ENCODE results near the gene DGCR6L.
"Not testable (repeated sequence)": the region's sequence is repeated elsewhere in the genome, so short reads cannot be mapped to it uniquely, and the experiment has no call there.

Gene DGCR6L

DNA sequence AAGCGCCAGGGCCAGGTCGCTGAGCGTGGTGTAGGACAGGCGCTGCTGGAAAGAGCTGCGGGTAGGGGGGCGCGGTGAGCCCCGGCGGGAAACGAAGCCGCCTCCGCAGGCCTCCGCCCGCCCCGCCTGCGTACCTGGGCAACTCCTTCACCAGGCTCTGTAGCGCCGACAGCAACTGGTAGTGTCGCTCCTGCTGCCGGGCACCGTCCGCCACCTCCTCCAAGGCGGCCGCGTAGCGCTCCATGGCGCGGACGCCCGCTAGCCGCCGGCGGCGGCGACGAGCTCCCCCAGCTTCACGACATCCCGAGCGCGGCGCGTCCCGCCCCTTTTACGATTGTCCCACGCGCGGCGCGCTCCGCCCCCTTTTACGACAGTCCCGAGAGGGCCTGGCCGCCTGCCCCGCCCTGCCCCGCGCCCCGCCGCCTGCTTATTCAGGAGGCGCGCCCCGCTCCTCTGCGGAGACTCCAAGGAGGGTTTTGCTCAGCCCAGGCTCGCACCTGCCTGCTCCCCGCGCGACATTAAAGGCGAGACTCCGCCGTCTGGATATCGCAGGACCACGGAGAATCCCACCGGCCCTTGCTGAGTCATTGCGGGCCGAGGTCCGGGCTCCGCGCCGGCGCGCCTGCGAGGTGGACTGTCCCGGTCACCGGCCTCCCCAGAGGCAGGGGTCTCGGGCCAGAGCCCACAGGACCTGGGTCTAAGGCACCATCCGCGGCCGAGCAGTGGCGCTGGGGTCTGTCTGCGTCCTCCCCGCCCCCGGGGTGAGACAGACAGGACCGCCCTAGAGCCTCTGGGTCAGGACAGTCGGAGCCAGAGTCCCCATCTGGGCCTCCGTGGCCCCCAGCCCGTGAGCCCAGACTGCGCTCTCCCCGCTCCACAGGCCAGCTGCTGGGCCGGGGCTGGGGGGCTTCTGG lies at the start of gene DGCR6L:
TSS of gene DGCR6L (minus strand) at position 316 of the 914 bp plus-strand sequence. CDS start at position 244, 72 bp downstream.
- peak; percentile 87 to 91 for ATAC-seq (replicated peaks)
- Mint-ChIP-seq H3K4me3 (peak within 1 kb of the TSS; percentile 96 to 98), H3K9me3 (no peaks in the 10 kb centered on the region), H3K27me3 (no peaks in the 10 kb centered on the region), H3K4me1 (peaks cover 23 to 47% of the 10 kb centered on the region in 2 donors), H3K27ac (peak within 1 kb of the TSS; percentile 94), H3K36me3 (no peaks in the 10 kb centered on the region)
- DNase-seq = peak; percentile 94

DNA sequence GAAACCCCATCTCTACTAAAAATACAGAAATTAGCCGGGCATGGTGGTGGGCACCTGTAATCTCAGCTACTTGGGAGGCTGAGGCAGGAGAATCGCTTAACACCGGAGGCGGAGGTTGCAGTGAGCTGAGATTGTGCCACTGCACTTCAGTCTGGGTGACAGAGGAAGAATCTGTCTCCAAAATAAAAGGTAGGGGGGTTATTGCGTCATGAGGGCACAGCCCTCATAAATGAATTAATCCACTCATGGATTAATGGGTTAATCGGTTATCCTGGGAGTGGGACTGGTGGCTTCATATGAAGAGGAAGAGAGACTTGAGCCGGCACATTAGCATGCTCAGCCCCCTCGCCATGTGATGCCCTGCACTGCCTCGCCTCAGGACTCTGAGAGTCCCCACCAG lies 49.0 kb upstream of the DGCR6L start:
- DNase-seq; H3K27ac Mint-ChIP-seq; H3K36me3 Mint-ChIP-seq; H3K9me3 Mint-ChIP-seq; ATAC-seq (replicated peaks); H3K4me3 Mint-ChIP-seq; H3K4me1 Mint-ChIP-seq; H3K27me3 Mint-ChIP-seq: not testable (repeated sequence)

DNA sequence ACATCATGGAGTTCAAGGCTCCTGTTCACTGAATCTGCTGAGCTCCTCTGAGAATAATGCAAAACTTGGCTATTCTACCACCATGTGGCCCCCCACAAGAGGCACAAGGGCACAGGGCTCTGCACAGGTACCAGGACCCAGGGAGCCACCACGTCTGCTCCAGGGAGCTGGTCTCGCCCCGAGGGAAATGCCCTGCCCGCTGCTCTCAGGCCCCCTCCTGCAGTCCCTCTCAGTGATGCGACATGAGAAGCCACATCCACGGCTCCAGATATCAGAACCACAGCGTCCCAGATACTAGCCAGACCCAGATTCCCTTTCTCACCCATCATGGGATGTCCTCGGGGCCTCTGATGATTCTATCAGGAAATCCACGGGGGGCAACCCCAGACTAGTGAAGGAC lies 47.0 kb upstream of the DGCR6L start:
- H3K9me3 Mint-ChIP-seq; H3K4me1 Mint-ChIP-seq; ATAC-seq (replicated peaks); H3K27ac Mint-ChIP-seq; H3K36me3 Mint-ChIP-seq; H3K27me3 Mint-ChIP-seq; H3K4me3 Mint-ChIP-seq; DNase-seq: not testable (repeated sequence)

DNA sequence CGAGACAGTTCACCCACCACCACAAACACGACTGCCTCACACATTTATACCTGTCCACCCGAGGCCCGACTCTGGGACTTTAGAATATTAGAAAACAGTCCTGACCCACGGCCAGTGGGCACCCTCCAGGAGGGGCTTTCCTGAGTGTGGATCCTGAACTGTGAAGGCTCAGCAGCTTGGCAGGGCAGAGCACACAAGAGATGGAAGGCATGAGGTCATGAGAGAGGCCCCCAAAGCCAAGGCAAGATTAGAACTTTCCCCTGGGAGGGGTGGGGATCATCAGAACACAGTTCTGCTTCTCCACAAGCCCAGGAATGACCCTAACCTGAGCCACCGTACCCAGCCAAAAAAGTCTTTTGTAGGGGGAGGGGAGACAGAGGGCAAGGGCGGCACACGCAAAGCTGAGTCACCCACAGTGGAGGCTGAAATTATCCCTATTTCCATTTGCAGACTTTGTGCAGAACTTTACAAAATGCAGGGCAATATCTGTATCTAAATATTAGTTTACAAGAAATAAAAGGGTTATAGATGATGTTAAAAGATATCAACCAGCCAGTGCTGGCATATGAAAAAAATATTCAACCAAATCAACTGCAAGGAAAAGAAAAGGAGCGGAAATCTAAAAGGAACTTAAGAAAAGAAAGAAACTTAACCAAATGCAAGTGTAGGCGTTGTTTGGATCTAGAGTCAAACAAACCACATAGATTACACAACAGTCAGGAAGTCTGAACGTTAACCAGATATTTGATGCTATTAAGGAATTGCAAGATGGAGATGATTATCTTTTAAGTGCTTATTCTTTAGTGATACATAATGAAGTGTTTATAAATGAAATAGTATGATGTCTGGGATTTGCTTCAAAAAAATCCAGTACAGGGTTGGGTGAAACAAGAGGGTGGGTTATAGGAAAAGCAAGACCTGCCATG lies 44.7 kb upstream of the DGCR6L start:
- DNase-seq; H3K9me3 Mint-ChIP-seq; H3K4me1 Mint-ChIP-seq; ATAC-seq (replicated peaks); H3K36me3 Mint-ChIP-seq; H3K27ac Mint-ChIP-seq; H3K4me3 Mint-ChIP-seq; H3K27me3 Mint-ChIP-seq: not testable (repeated sequence)

DNA sequence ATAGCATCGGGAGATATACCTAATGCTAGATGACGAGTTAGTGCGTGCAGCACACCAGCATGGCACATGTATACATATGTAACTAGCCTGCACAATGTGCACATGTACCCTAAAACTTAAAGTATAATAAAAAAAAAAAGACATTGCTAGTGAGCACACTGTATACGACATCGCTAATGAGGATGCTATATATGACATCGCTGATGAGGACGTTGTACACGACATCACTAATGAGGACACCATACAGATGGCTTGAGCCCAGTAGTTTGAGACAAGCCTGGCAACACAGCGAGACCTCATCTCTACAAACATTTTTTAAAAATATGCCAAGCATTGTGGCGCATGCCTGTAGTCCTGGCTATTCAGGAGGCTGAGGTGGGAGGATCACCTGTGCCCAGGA lies 42.5 kb upstream of the DGCR6L start:
- not testable (repeated sequence) for H3K27ac Mint-ChIP-seq, H3K9me3 Mint-ChIP-seq

DNA sequence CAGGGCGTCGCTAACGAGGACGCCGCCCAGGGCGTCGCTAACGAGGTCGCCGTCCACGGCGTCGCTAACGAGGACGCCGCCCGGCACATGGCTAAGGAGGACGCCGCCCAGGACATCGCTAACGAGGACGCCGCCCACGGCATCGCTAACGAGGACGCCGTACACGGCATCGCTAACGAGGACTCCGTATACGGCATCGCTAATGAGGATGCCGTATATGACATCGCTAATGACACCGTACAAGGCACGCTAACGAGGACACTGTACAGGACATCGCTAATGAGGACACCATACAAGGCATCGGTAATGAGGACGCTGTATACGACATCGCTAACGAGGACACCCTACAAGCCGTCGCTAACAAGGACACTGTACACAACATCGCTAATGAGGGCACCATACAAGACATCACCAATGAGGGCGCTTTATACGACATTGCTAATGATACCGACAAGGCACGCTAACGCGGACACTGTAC lies 41.9 kb upstream of the DGCR6L start:
- not testable (repeated sequence) for DNase-seq; H3K9me3 Mint-ChIP-seq; H3K4me3 Mint-ChIP-seq; H3K27ac Mint-ChIP-seq; ATAC-seq (replicated peaks); H3K4me1 Mint-ChIP-seq; H3K36me3 Mint-ChIP-seq; H3K27me3 Mint-ChIP-seq

More for the DNA sequence above, 42.5 kb upstream of the DGCR6L start:
- H3K36me3 Mint-ChIP-seq; H3K4me1 Mint-ChIP-seq; H3K27me3 Mint-ChIP-seq; H3K4me3 Mint-ChIP-seq; ATAC-seq (replicated peaks); DNase-seq: not testable (repeated sequence)

DNA sequence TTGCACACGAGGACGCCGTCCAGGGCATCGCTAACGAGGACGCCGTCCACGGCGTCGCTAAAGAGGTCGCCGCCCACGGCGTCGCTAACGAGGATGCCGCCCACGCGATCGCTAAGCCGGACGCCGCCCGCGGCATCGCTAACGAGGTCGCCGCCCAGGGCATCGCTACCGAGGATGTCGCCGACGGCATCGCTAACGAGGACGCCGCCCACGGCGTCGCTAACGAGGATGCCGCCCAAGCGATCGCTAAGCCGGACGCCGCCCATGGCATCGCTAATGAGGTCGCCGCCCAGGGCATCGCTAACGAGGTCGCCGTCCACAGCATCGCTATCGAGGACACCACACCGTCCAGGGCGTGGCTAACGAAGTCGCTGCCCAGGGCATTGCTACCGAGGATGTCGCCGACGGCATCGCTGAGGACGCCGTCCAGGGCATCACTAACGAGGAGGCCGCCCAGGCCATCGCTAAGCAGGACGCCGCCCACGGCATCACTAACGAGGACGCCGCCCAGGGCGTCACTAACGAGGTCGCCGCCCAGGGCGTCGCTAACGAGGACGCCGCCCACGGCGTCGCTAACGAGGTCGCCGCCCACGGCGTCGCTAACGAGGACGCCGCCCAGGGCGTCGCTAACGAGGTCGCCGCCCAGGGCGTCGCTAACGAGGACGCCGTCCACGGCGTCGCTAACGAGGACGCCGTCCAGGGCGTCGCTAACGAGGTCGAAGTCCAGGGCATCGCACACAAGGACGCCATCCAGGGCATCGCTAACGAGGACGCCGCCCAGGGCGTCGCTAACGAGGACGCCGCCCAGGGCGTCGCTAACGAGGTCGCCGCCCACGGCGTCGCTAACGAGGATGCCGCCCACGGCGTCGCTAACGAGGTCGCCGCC lies 41.2 kb upstream of the DGCR6L start:
- not testable (repeated sequence) for H3K4me1 Mint-ChIP-seq; DNase-seq; H3K4me3 Mint-ChIP-seq; H3K9me3 Mint-ChIP-seq; H3K36me3 Mint-ChIP-seq; H3K27me3 Mint-ChIP-seq; ATAC-seq (replicated peaks); H3K27ac Mint-ChIP-seq

DNA sequence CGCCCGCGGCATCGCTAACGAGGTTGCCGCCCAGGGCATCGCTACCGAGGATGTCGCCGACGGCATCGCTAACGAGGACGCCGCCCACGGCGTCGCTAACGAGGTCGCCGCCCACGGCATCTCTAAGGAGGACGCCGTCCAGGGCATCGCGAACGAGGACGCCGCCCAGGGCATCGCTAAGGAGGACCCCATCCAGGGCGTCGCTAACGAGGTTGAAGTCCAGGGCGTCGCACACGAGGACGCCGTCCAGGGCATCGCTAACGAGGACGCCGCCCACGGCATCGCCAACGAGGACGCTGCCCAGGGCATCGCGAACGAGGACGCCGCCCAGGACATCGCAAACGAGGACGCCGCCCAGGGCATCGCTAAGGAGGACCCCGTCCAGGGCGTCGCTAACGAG lies 40.4 kb upstream of the DGCR6L start:
- ATAC-seq (replicated peaks); H3K27ac Mint-ChIP-seq; DNase-seq; H3K27me3 Mint-ChIP-seq; H3K4me3 Mint-ChIP-seq; H3K9me3 Mint-ChIP-seq; H3K4me1 Mint-ChIP-seq; H3K36me3 Mint-ChIP-seq: not testable (repeated sequence)

DNA sequence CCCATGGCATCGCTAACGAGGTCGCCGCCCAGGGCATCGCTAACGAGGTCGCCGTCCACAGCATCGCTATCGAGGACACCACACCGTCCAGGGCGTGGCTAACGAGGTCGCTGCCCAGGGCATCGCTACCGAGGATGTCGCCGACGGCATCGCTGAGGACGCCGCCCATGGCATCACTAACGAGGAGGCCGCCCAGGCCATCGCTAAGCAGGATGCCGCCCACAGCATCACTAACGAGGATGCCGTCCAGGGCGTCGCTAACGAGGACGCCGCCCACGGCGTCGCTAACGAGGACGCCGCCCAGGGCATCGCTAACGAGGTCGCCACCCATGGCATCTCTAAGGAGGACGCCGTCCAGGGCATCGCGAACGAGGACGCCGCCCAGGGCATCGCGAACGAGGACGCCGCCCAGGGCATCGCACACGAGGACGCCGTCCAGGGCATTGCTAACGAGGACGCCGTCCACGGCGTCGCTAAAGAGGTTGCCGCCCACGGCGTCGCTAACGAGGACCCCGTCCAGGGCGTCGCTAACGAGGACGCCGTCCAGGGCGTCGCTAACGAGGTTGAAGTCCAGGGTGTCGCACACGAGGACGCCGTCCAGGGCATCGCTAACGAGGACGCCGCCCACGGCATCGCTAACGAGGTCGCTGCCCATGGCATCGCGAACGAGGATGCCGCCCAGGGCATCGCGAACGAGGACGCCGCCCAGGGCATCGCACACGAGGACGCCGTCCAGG lies 38.8 kb upstream of the DGCR6L start:
- H3K4me1 Mint-ChIP-seq; H3K36me3 Mint-ChIP-seq; H3K27ac Mint-ChIP-seq; ATAC-seq (replicated peaks); H3K4me3 Mint-ChIP-seq; DNase-seq; H3K9me3 Mint-ChIP-seq; H3K27me3 Mint-ChIP-seq: not testable (repeated sequence)

DNA sequence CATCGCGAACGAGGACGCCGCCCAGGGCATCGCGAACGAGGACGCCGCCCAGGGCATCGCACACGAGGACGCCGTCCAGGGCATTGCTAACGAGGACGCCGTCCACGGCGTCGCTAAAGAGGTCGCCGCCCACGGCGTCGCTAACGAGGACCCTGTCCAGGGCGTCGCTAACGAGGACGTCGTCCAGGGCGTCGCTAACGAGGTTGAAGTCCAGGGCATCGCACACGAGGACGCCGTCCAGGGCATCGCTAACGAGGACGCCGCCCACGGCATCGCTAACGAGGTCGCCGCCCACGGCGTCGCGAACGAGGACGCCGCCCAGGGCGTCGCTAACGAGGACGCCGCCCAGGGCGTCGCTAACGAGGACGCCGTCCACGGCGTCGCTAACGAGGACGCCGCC lies 38.1 kb upstream of the DGCR6L start:
- not testable (repeated sequence) for H3K4me3 Mint-ChIP-seq; ATAC-seq (replicated peaks); H3K9me3 Mint-ChIP-seq; H3K27me3 Mint-ChIP-seq; H3K36me3 Mint-ChIP-seq; H3K4me1 Mint-ChIP-seq; DNase-seq; H3K27ac Mint-ChIP-seq

DNA sequence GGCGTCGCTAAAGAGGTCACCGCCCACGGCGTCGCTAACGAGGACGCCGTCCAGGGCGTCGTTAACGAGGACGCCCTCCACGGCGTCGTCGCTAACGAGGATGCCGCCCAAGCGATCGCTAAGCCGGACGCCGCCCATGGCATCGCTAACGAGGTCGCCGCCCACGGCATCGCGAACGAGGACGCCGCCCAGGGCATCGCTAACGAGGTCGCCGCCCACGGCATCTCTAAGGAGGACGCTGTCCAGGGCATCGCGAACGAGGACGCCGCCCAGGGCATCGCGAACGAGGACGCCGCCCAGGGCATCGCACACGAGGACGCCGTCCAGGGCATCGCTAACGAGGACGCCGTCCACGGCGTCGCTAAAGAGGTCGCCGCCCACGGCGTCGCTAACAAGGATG lies 37.0 kb upstream of the DGCR6L start:
- not testable (repeated sequence) for H3K27ac Mint-ChIP-seq; H3K4me3 Mint-ChIP-seq; H3K9me3 Mint-ChIP-seq; ATAC-seq (replicated peaks); H3K4me1 Mint-ChIP-seq; DNase-seq; H3K36me3 Mint-ChIP-seq; H3K27me3 Mint-ChIP-seq

DNA sequence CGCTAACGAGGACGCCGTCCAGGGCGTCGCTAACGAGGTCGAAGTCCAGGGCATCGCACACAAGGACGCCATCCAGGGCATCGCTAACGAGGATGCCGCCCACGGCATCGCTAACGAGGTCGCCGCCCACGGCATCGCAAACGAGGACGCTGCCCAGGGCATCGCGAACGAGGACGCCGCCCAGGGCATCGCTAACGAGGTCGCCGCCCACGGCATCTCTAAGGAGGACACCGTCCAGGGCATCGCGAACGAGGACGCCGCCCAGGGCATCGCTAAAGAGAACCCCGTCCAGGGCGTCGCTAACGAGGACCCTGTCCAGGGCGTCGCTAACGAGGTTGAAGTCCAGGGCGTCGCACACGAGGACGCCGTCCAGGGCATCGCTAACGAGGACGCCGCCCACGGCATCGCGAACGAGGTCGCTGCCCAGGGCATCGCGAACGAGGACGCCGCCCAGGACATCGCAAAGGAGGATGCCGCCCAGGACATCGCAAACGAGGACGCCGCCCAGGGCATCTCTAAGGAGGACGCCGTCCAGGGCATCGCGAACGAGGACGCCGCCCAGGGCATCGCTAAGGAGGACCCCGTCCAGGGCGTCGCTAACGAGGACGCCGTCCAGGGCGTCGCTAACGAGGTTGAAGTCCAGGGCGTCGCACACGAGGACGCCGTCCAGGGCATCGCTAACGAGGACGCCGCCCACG lies 36.2 kb upstream of the DGCR6L start:
- DNase-seq; H3K36me3 Mint-ChIP-seq; H3K27me3 Mint-ChIP-seq; H3K4me3 Mint-ChIP-seq; H3K27ac Mint-ChIP-seq; H3K9me3 Mint-ChIP-seq; H3K4me1 Mint-ChIP-seq; ATAC-seq (replicated peaks): not testable (repeated sequence)
